HCT116 (cell line): ENCODE data around the gene PLEK. TPM values are rescaled to one million over a fixed set of nuclear protein-coding genes. Genes with fewer than 3 reads are reported as not detected.

ENCODE experiments used
- ATAC-seq: fragments of 200-7000 bp; cut with Tn5 transposase; 2 replicates; pipeline ENCODE4 v1.9.1; 2020; ENCODE audit warnings: mild to moderate bottlenecking, moderate library complexity
- BruUV-seq: library from RNA; stranded (reverse); fragments of 400-500 nt; replicated peaks from 2 replicates; lab custom pipeline; 2021; lab: Mats Ljungman, UMichigan
- CTCF ChIA-PET: fragments of 300-600 bp; sonication (Branson Sonifier 250); formaldehyde crosslinking; loops from one replicate; lab custom pipeline; 2021; ENCODE audit warnings: antibody characterized with exemption; lab: Charles Lee
- POLR2A ChIA-PET: fragments of 300-600, 350-600 bp; sonication (Branson Sonifier 250); formaldehyde crosslinking; loops from one replicate; lab custom pipeline; 2021; ENCODE audit warnings: antibody characterized with exemption; lab: Charles Lee
- RAD21 ChIA-PET, 2 experiments: fragments of 300-600 bp; sonication (Branson Sonifier 250); formaldehyde crosslinking; loops; one replicate each; lab custom pipeline; 2023; ENCODE audit warnings: low total read pairs in 2 of 2; ENCODE audit not compliant: uncharacterized antibody in 2 of 2, unreplicated experiment in 2 of 2, low non-redundant PET in 1 of 2; lab: Charles Lee
- DNase-seq: peaks from one replicate; pipeline ENCODE4 v3.0.0-alpha.2; 2010; ENCODE audit warnings: low read depth, low spot score
- H2AFZ ChIP-seq: fragments of 200-600 bp; shearing (Covaris generic), sonication (generic); 2 replicates; pipeline ENCODE4 v1.6.1; 2017; ENCODE audit warnings: low read depth, mixed run types, mixed read lengths, antibody characterized with exemption, low read length; ENCODE audit not compliant: poor library complexity, severe bottlenecking
- H3K27ac ChIP-seq: 2 replicates; pipeline ENCODE4 v1.5.1; 2012; ENCODE audit warnings: low read depth, low read length
- H3K27me3 ChIP-seq: fragments of 200-600 bp; sonication (generic); 2 replicates; pipeline ENCODE4 v1.6.1; 2016; ENCODE audit warnings: mixed run types, low read length, mixed read lengths; ENCODE audit not compliant: insufficient read depth
- H3K36me3 ChIP-seq, 2 experiments: fragments of 200-500 bp in 1 of 2; fragments of 200-600 bp in 1 of 2; sonication (Bioruptor generic) in 1 of 2; sonication (generic) in 1 of 2; 2 replicates each; pipeline versions ENCODE4 v1.5.1 to v1.6.1; 2014 to 2016; ENCODE audit warnings: low read length in 2 of 2, inconsistent platforms in 1 of 2, mixed read lengths in 1 of 2, mixed run types in 1 of 2; ENCODE audit not compliant: insufficient read depth in 2 of 2, control insufficient read depth in 1 of 2
- H3K4me1 ChIP-seq, 2 experiments: fragments of 200-600 bp in 1 of 2; sonication (generic) in 1 of 2; 2 replicates each; pipeline versions ENCODE4 v1.5.1 to v1.6.1; 2012 to 2017; ENCODE audit warnings: low read length in 2 of 2, inconsistent platforms in 1 of 2, mild to moderate bottlenecking in 1 of 2, mixed read lengths in 1 of 2, mixed run types in 1 of 2, moderate library complexity in 1 of 2; ENCODE audit not compliant: insufficient read depth in 2 of 2, control insufficient read depth in 1 of 2
- H3K4me2 ChIP-seq: fragments of 200-600 bp; sonication (generic); 2 replicates; pipeline ENCODE4 v1.6.1; 2017; ENCODE audit warnings: mixed run types, low read length, mixed read lengths
- H3K4me3 ChIP-seq, 2 experiments: fragments of 200-600 bp in 1 of 2; sonication (generic) in 1 of 2; replicated peaks in 1 of 2; 2 replicates each; pipeline ENCODE4 v1.5.1; 2011 to 2016; ENCODE audit warnings: low read length in 2 of 2, control low read depth in 1 of 2, low read depth in 1 of 2, mild to moderate bottlenecking in 1 of 2, mixed read lengths in 1 of 2, mixed run types in 1 of 2
- H3K79me2 ChIP-seq: fragments of 200-600 bp; sonication (generic); 2 replicates; pipeline ENCODE4 v1.6.1; 2017; ENCODE audit warnings: mild to moderate bottlenecking, mixed run types, low read length, moderate library complexity, mixed read lengths; ENCODE audit not compliant: insufficient read depth
- H3K9ac ChIP-seq: fragments of 200-600 bp; sonication (generic); 2 replicates; pipeline ENCODE4 v1.6.1; 2016; ENCODE audit warnings: low read length, mixed read lengths
- H3K9me2 ChIP-seq: fragments of 200-600 bp; sonication (generic), shearing (Covaris generic); 2 replicates; pipeline ENCODE4 v1.6.1; 2017; ENCODE audit warnings: mixed run types, mild to moderate bottlenecking, moderate library complexity; ENCODE audit not compliant: insufficient read depth
- H3K9me3 ChIP-seq, 2 experiments: fragments of 200-500 bp in 1 of 2; fragments of 200-600 bp in 1 of 2; sonication (Bioruptor generic) in 1 of 2; sonication (generic) in 1 of 2; 2 replicates each; pipeline ENCODE4 v1.6.1; 2014 to 2017; ENCODE audit warnings: low read length in 2 of 2, mixed read lengths in 2 of 2, inconsistent platforms in 1 of 2, low read depth in 1 of 2, mild to moderate bottlenecking in 1 of 2, mixed run types in 1 of 2, moderate library complexity in 1 of 2; ENCODE audit not compliant: control insufficient read depth in 1 of 2, insufficient read depth in 1 of 2
- H4K20me1 ChIP-seq: fragments of 200-600 bp; sonication (generic), shearing (Covaris generic); 2 replicates; pipeline ENCODE4 v1.6.1; 2017; ENCODE audit warnings: mixed run types, mild to moderate bottlenecking, moderate library complexity; ENCODE audit not compliant: insufficient read depth
- CBX3 ChIP-seq: IDR thresholded peaks from 2 replicates; pipeline ENCODE4 v1.6.1; 2012; ENCODE audit warnings: low read depth
- CEBPB ChIP-seq: IDR thresholded peaks from 2 replicates; pipeline ENCODE4 v1.6.1; 2012; ENCODE audit warnings: low read depth
- EGR1 ChIP-seq: IDR thresholded peaks from 2 replicates; pipeline ENCODE4 v1.6.1; 2012; ENCODE audit warnings: low read depth
- ELF1 ChIP-seq: IDR thresholded peaks from 2 replicates; pipeline ENCODE4 v1.6.1; 2012; ENCODE audit warnings: low read depth, borderline replicate concordance
- EZH2 ChIP-seq: fragments of 200-600 bp; sonication (generic); IDR thresholded peaks from 2 replicates; pipeline ENCODE4 v1.6.1; 2017; ENCODE audit warnings: antibody characterized with exemption, mixed run types
- EZH2phosphoT487 ChIP-seq: fragments of 200-600 bp; IDR thresholded peaks from 2 replicates; pipeline ENCODE4 v1.6.1; 2018; ENCODE audit warnings: antibody characterized with exemption, borderline replicate concordance
- FOSL1 ChIP-seq: IDR thresholded peaks from 2 replicates; pipeline ENCODE4 v1.6.1; 2012; ENCODE audit warnings: low read depth
- JUND ChIP-seq: IDR thresholded peaks from 2 replicates; pipeline ENCODE4 v1.6.1; 2012
- POLR2A ChIP-seq: IDR thresholded peaks from 2 replicates; pipeline ENCODE4 v1.7.0; 2011; ENCODE audit warnings: borderline replicate concordance; ENCODE audit not compliant: insufficient read depth, insufficient read length; ENCODE audit errors: extremely low read depth
- POLR2AphosphoS5 ChIP-seq: IDR thresholded peaks from 2 replicates; pipeline ENCODE4 v1.6.1; 2011; ENCODE audit warnings: mild to moderate bottlenecking, low read depth, low read length, moderate library complexity
- SIN3A ChIP-seq: IDR thresholded peaks from 2 replicates; pipeline ENCODE4 v1.6.1; 2012; ENCODE audit warnings: low read depth
- SP1 ChIP-seq: IDR thresholded peaks from 2 replicates; pipeline ENCODE4 v1.6.1; 2012; ENCODE audit warnings: low read depth
- SRF ChIP-seq: IDR thresholded peaks from 2 replicates; pipeline ENCODE4 v1.6.1; 2012; ENCODE audit warnings: low read depth
- TCF7L2 ChIP-seq: IDR thresholded peaks from 2 replicates; pipeline ENCODE4 v1.7.0; 2011; ENCODE audit warnings: borderline replicate concordance, inconsistent platforms; ENCODE audit not compliant: insufficient read depth, insufficient read length; ENCODE audit errors: extremely low read depth
- ZFX ChIP-seq: fragments of 450-650 bp; IDR thresholded peaks from 2 replicates; pipeline ENCODE4 v1.6.1; 2017
- ZNF274 ChIP-seq: fragments of 200-500 bp; sonication (Bioruptor generic); IDR thresholded peaks from 2 replicates; pipeline ENCODE4 v1.6.1; 2014; ENCODE audit warnings: mild to moderate bottlenecking, low read depth, low read length, inconsistent platforms
- intact Hi-C: fragments of 100-400 bp; cut with micrococcal nuclease; formaldehyde crosslinking; loops from 2 replicates; pipeline ENCODE4 v1.10.0; 2022
- total RNA-seq: library from RNA; stranded (reverse); gene quantifications from one replicate; pipeline ENCODE4 v1.2.1, GENCODE V29; 2021; ENCODE audit not compliant: unreplicated experiment
- TF ChIP-seq, protein P1 (sequence below): IDR thresholded peaks from 2 replicates; pipeline ENCODE4 v1.6.1; 2012
- TF ChIP-seq, protein P2 (sequence below): IDR thresholded peaks from 2 replicates; pipeline ENCODE4 v1.6.1; 2012

PLEK gene
- total RNA-seq, 1 experiment from 2014 or later = 0.22 TPM

DNA sequence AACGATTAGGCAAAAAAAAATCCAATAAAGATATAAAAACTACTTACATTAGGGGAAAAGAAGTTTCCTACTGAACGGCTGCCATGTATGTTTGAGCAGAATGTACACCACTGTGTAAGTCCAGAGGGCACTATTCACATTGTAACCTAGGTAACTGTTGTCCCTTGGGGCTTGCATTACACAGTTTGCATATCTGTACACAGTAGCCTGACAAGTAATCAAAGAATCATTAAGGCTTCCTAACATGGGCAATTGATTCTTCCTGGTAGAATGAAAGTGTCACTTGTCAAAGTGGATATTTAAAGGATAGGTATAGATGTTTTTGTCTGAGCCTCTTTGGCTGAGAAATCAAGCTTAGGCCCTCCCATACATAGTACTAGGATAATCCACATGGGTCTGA is 39.1 kb downstream of the PLEK start:
- Histone ChIP-seq H4K20me1 (no peaks in the 10 kb centered on the region), H3K27ac (no peak overlapping the region), H3K4me1 (no peaks in the 10 kb centered on the region), H3K4me3 (no peak overlapping the region), H2AFZ (no peak overlapping the region), H3K9me2 (no peaks in the 10 kb centered on the region), H3K79me2 (no peaks in the 10 kb centered on the region), H3K27me3 (peaks cover 7% of the 10 kb centered on the region; the same call in 1 of the 2 replicates), H3K4me2 (no peak overlapping the region), H3K36me3 (no peaks in the 10 kb centered on the region), H3K9me3 (no peaks in the 10 kb centered on the region), H3K9ac (no peak overlapping the region)
- TF ChIP-seq SP1 (no peak), JUND (no peak), CEBPB (no peak), EGR1 (no peak), FOSL1 (no peak)
- TF ChIP-seq, protein P1, sequence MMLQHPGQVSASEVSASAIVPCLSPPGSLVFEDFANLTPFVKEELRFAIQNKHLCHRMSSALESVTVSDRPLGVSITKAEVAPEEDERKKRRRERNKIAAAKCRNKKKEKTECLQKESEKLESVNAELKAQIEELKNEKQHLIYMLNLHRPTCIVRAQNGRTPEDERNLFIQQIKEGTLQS = no peak
- RAD21 ChIA-PET = no interaction called here
- ATAC-seq (no peak), DNase-seq (no peak)
- CTCF ChIA-PET = no interaction called here
- POLR2A ChIA-PET = no interaction called here
- no TSS peak for BruUV-seq
- intact Hi-C loops = no loop called here

DNA sequence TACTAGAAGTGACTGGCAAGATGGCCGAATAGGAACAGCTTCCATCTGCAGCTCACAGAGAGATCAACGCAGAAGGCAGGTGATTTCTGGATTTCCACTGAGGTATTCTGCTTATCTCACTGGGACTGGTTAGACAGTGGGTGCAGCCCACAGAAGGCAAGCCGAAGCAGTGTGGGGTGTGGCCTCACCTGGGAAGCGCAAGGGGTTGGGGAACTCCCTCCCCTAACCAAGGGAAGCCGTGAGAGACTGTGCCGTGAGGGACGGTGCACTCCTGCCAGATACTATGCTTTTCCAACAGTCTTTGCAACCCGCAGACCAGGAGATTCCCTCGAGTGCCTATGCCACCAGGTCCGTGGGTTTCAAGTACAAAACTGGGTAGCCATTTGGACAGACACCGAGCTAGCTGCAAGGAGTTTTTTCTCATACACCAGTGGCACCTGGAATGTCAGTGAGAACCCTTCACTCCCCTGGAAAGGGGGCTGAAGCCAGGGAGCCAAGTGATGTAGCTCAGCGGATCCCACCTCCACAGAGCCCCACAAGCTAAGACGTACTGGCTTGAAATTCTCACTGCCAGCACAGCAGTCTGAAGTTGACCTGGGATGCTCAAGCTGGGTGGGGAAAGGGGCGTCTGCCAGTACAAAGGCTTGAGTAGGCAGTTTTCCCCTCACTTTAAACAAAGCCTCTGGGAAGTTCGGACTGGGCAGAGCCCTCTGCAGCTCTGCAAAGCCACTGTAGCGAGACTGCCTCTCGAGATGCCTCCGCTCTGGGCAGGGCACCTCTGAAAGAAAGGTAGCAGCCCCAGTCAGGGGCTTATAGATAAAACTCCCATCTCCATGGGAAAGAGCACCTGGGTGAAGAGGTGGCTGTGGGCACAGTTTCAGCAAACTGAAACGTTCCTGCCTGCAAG is 40.1 kb downstream of the PLEK start:
- no TSS peak for BruUV-seq
- ATAC-seq (no peak), DNase-seq (no peak)
- Histone ChIP-seq H3K4me3 (no peak overlapping the region), H3K79me2 (no peaks in the 10 kb centered on the region), H3K27ac (no peak overlapping the region), H3K9ac (no peak overlapping the region), H3K4me1 (no peaks in the 10 kb centered on the region), H3K4me2 (no peak overlapping the region), H3K27me3 (peaks cover 7% of the 10 kb centered on the region; the same call in 1 of the 2 replicates), H4K20me1 (no peaks in the 10 kb centered on the region), H3K9me3 (no peaks in the 10 kb centered on the region), H2AFZ (no peak overlapping the region), H3K9me2 (no peaks in the 10 kb centered on the region), H3K36me3 (no peaks in the 10 kb centered on the region)
- POLR2A ChIA-PET = no interaction called here
- no peak for TF ChIP-seq TCF7L2
- no peak for TF ChIP-seq ELF1
- no peak for TF ChIP-seq EZH2phosphoT487
- TF ChIP-seq POLR2A = no peak
- TF ChIP-seq SP1 = no peak
- TF ChIP-seq SRF = no peak
- no peak for TF ChIP-seq EZH2
- no peak for TF ChIP-seq SIN3A
- no peak for TF ChIP-seq ZNF274
- TF ChIP-seq EGR1 = no peak
- TF ChIP-seq ZFX = no peak
- TF ChIP-seq, protein P2, sequence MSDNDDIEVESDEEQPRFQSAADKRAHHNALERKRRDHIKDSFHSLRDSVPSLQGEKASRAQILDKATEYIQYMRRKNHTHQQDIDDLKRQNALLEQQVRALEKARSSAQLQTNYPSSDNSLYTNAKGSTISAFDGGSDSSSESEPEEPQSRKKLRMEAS = no peak
- TF ChIP-seq, protein P1 = no peak
- no peak for TF ChIP-seq CBX3
- TF ChIP-seq POLR2AphosphoS5 = no peak
- TF ChIP-seq FOSL1 = no peak
- CTCF ChIA-PET = no interaction called here
- intact Hi-C loops = no loop called here
- RAD21 ChIA-PET = no interaction called here
